Large intestine (tissue), 3 donors: ENCODE measurements around the gene SNTA1. TPM values are rescaled to one million over a fixed set of nuclear protein-coding genes. Genes with fewer than 3 reads are reported as not detected.
"Not testable (repeated sequence)": the region's sequence is repeated elsewhere in the genome, so short reads cannot be mapped to it uniquely, and the experiment has no call there.

Source experiments
- DNase-seq, 2 donors: peaks; one replicate each; pipeline versions ENCODE4 v3.0.0 to v3.0.0-alpha.2; 2013
- H3K27ac ChIP-seq: one replicate; pipeline ENCODE4 v1.5.1; 2013; ENCODE audit warnings: low read length
- H3K27me3 ChIP-seq: 2 replicates; pipeline ENCODE4 v1.6.1; 2013; ENCODE audit warnings: low read length; ENCODE audit not compliant: control insufficient read depth, insufficient read depth
- H3K36me3 ChIP-seq: 2 replicates; pipeline ENCODE4 v1.6.1; 2013; ENCODE audit warnings: low read length; ENCODE audit not compliant: control insufficient read depth, insufficient read depth
- H3K4me1 ChIP-seq: one replicate; pipeline ENCODE4 v1.6.1; 2013; ENCODE audit warnings: low read length; ENCODE audit not compliant: control insufficient read depth, insufficient read depth
- H3K4me3 ChIP-seq: one replicate; pipeline ENCODE4 v1.5.1; 2013; ENCODE audit warnings: low read length
- H3K9me3 ChIP-seq: one replicate; pipeline ENCODE4 v1.6.1; 2013; ENCODE audit warnings: mild to moderate bottlenecking, low read depth, low read length, moderate library complexity; ENCODE audit not compliant: control insufficient read depth
- WGBS: methylation state at CpG from one replicate; pipeline ENCODE4 v1.1.5; 2013; ENCODE audit warnings: low lambda C conversion rate; ENCODE audit not compliant: insufficient coverage; 5-methylcytosine and 5-hydroxymethylcytosine counted together
- polyA plus RNA-seq: library from polyadenylated mRNA; unstranded; fragments of 120-200 nt; gene quantifications from one replicate; pipeline ENCODE4 v1.2.1, GENCODE V29; 2013

Gene SNTA1
- polyA plus RNA-seq, 1 donor: 9.2 TPM

- H3K36me3 ChIP-seq: peaks cover 44% of the 10 kb centered on the region
- H3K27ac ChIP-seq: no peak overlapping the region
- no peaks in the 10 kb centered on the region for H3K9me3 ChIP-seq
- H3K4me1 ChIP-seq: no peaks in the 10 kb centered on the region
- DNase-seq: no peak
- no peaks in the 10 kb centered on the region for H3K27me3 ChIP-seq
- H3K4me3 ChIP-seq: no peak overlapping the region
- WGBS: no CpG with 5 or more reads among the region's 4 CpGs
These were observed 50.0 kb downstream of the SNTA1 start for GRCh38 chr20:33393609-33394008.

- Histone ChIP-seq H3K4me3 (no peak overlapping the region), H3K36me3 (peaks cover 50% of the 10 kb centered on the region), H3K9me3 (no peaks in the 10 kb centered on the region), H3K4me1 (no peaks in the 10 kb centered on the region), H3K27me3 (no peaks in the 10 kb centered on the region), H3K27ac (no peak overlapping the region)
- WGBS: 100% methylated on average over 1 of the region's 9 CpGs
- DNase-seq: no peak
These were observed 51.7 kb downstream of the SNTA1 start for GRCh38 chr20:33391722-33392415.

GRCh38 chr20:33389326-33389725 is 54.2 kb downstream of the SNTA1 start:
- DNase-seq, H3K27ac ChIP-seq, H3K9me3 ChIP-seq, H3K27me3 ChIP-seq, H3K4me3 ChIP-seq, H3K4me1 ChIP-seq: not testable (repeated sequence)
- H3K36me3 ChIP-seq: peaks cover 57% of the 10 kb centered on the region
- no CpG with 5 or more reads among the region's 36 CpGs for WGBS

- Histone ChIP-seq H3K9me3 (no peaks in the 10 kb centered on the region), H3K4me3 (no peak overlapping the region), H3K27ac (no peak overlapping the region), H3K27me3 (no peaks in the 10 kb centered on the region), H3K4me1 (no peaks in the 10 kb centered on the region), H3K36me3 (peaks cover 54% of the 10 kb centered on the region)
- no peak for DNase-seq
- no CpG with 5 or more reads among the region's 3 CpGs for WGBS
These were observed 55.3 kb downstream of the SNTA1 start for GRCh38 chr20:33388268-33388667.

GRCh38 chr20:33387177-33387576 is 56.4 kb downstream of the SNTA1 start:
- no CpG with 5 or more reads among the region's 7 CpGs for WGBS
- Histone ChIP-seq H3K4me3 (no peak overlapping the region), H3K27ac (no peak overlapping the region), H3K4me1 (no peaks in the 10 kb centered on the region), H3K27me3 (no peaks in the 10 kb centered on the region), H3K9me3 (no peaks in the 10 kb centered on the region), H3K36me3 (peaks cover 53% of the 10 kb centered on the region)
- DNase-seq: no peak

- no peak for DNase-seq
- no peak overlapping the region for H3K4me3 ChIP-seq
- H3K27me3 ChIP-seq: no peaks in the 10 kb centered on the region
- whole genome bisulfite sequencing: no CpG with 5 or more reads among the region's 1 CpG
- no peak overlapping the region for H3K27ac ChIP-seq
- no peaks in the 10 kb centered on the region for H3K4me1 ChIP-seq
- no peaks in the 10 kb centered on the region for H3K9me3 ChIP-seq
- peaks cover 53% of the 10 kb centered on the region for H3K36me3 ChIP-seq
These were observed 56.9 kb downstream of the SNTA1 start for GRCh38 chr20:33386673-33387072.

- H3K36me3 ChIP-seq: peaks cover 46% of the 10 kb centered on the region
- no peak overlapping the region for H3K4me3 ChIP-seq
- H3K27me3 ChIP-seq: no peaks in the 10 kb centered on the region
- no peaks in the 10 kb centered on the region for H3K9me3 ChIP-seq
- no peak overlapping the region for H3K27ac ChIP-seq
- no peaks in the 10 kb centered on the region for H3K4me1 ChIP-seq
- no peak for DNase-seq
- no CpG with 5 or more reads among the region's 2 CpGs for WGBS
These were observed 66.2 kb downstream of the SNTA1 start for GRCh38 chr20:33377366-33377765.

GRCh38 chr20:33373735-33374605 is 69.6 kb downstream of the SNTA1 start:
- Histone ChIP-seq H3K27ac (no peak overlapping the region), H3K4me1 (no peaks in the 10 kb centered on the region)
- WGBS: no CpG with 5 or more reads among the region's 4 CpGs

GRCh38 chr20:33372993-33373441 is 70.5 kb downstream of the SNTA1 start:
- H3K4me1 ChIP-seq: no peaks in the 10 kb centered on the region
- 80% methylated on average over 1 of the region's 4 CpGs for WGBS
- H3K9me3 ChIP-seq: no peaks in the 10 kb centered on the region
- no peaks in the 10 kb centered on the region for H3K27me3 ChIP-seq
- no peak overlapping the region for H3K27ac ChIP-seq
- H3K36me3 ChIP-seq: peaks cover 48% of the 10 kb centered on the region
- DNase-seq: no peak
- no peak overlapping the region for H3K4me3 ChIP-seq

More at GRCh38 chr20:33373735-33374605, 69.6 kb downstream of the SNTA1 start:
- Histone ChIP-seq H3K36me3 (peaks cover 50% of the 10 kb centered on the region), H3K27me3 (no peaks in the 10 kb centered on the region), H3K4me3 (no peak overlapping the region), H3K9me3 (no peaks in the 10 kb centered on the region)
- DNase-seq: no peak

- Histone ChIP-seq H3K36me3 (peaks cover 47% of the 10 kb centered on the region), H3K27ac (no peak overlapping the region)
These were observed 73.3 kb downstream of the SNTA1 start for GRCh38 chr20:33370291-33370690.

More at GRCh38 chr20:33370291-33370690, 73.3 kb downstream of the SNTA1 start:
- H3K4me1 ChIP-seq: no peaks in the 10 kb centered on the region
- peak in 1 of 2 donors; percentile 8 for DNase-seq
- no peak overlapping the region for H3K4me3 ChIP-seq
- H3K9me3 ChIP-seq: no peaks in the 10 kb centered on the region
- no peaks in the 10 kb centered on the region for H3K27me3 ChIP-seq
- WGBS: no CpG with 5 or more reads among the region's 8 CpGs
